ENCODE measurements around the gene DEDD.
A peak's percentile ranks its signal among the peaks of the same experiment; 100 is the strongest.

The DEDD gene

DNA sequence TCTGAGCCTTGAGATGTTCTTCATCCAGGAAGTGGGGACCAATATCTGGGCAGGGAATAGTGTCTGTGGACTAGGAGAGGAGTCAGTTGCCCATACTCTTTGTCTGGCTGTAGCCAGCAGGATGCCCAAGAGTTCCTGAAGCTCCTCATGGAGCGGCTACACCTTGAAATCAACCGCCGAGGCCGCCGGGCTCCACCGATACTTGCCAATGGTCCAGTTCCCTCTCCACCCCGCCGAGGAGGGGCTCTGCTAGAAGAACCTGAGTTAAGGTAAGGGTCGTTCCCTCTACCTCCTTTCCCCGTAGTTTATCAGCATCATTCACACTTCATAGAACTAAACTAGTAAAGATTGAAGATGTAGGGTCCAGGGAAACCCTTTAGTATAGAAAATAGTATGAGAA is 30.3 kb upstream of the DEDD start:
- no peak for DNase-seq (ENCODE audit: low read depth)

DNA sequence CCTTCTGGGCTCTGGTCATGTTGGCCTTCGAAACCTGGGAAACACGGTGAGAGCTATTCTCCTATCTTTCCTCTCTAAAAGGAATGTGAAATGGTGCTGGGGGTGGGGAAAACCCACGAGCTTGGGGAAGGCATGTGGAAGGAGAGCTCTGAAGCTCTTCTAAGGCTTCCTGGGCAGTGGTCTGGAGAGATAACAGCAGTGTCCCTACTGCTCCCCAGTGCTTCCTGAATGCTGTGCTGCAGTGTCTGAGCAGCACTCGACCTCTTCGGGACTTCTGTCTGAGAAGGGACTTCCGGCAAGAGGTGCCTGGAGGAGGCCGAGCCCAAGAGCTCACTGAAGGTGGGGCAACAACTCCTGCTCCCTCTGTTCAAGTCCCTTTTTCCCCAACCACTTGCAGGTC is 29.6 kb upstream of the DEDD start:
- no peak for DNase-seq (ENCODE audit: low read depth)

DNA sequence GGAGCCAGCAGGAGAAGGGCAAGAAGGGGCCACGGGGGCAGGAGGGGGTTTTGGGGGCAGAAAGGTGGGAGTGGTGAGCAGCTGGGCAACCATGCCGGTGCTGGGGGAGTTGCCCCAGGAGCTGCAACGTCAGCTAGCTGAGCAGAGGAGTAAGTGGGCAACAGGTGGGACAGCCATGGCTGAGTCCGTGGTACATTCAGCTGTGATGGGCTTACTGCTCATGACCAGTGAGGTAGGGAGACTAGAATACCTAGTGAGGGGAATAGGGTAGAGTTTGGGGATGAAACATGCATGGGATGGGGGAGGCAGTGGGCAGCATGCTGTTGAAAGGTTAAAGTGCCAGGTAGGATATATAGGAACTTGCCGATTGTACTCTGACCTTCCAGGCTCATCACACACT is 29.2 kb upstream of the DEDD start:
- DNase-seq (ENCODE audit: low read depth): no peak

DNA sequence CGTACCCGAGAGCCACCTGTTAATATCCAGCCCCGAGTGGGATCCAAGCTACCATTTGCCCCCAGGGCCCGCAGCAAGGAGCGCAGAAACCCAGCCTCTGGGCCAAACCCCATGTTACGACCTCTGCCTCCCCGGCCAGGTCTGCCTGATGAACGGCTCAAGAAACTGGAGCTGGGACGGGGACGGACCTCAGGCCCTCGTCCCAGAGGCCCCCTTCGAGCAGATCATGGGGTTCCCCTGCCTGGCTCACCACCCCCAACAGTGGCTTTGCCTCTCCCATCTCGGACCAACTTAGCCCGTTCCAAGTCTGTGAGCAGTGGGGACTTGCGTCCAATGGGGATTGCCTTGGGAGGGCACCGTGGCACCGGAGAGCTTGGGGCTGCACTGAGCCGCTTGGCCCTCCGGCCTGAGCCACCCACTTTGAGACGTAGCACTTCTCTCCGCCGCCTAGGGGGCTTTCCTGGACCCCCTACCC is 28.2 kb upstream of the DEDD start:
- DNase-seq (ENCODE audit: low read depth): no peak

DNA sequence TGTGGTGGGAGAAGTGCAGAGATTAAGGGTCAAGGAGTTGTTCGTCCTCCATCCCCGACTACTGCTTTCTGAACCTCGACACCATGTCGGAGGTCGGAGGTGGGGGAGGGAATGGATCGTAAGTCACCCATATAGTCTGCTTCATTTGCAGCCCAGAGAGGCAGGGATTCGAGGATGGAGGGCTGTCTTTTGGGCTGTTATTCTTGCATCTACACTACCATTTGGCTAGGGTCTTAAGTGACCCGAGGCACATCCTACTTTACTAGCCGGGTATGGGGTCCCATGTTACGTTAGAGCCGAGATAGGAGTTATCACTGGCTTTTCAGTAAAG is 27.4 kb upstream of the DEDD start:
- DNase-seq (ENCODE audit: low read depth): no peak

DNA sequence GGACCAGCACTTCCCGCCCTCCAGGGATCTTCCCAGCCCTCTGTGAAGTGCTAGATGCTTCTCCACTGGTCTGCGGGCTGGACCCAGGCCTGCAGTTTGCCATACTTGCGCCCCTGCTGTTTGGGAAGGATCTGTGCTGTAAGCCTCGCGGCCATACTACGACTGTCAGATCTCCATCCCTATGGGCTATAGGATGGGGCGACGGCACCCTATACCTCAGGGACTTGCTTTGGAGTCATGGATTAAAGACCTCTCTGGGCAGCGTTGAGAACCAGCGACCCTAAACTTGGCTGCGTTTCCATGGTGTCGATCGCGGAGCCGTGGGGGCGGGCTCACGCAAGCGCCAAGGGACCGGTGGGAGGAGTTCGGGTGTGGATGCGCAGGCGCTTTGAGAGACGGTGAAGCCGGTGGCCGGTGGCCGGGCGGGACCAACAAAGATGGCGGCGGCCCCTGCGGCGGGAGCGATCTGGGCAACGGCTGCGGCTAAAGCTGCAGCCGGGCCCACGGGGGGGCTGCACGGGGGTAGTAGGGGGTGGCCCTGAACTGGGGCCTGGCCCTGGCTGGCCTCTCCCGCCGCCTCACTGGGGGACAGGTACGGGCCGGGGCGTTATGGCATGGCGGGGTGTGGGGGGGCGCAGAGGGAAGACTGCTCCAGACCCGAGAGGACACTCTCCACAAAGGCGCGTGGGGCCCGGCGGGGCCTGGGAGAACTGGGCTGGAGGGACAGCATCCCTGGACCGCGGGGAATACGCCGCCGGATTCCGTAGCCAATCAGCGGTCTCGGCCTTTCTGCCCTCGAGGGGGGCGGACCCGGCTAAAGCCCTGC is 26.8 kb upstream of the DEDD start, which contains the start of gene USP21:
USP21 (plus strand) TSS at position 414 of the 826 bp plus-strand sequence. CDS start 1,141 bp downstream, outside the sequence.
- DNase-seq (ENCODE audit: low read depth): peak; percentile 89

DNA sequence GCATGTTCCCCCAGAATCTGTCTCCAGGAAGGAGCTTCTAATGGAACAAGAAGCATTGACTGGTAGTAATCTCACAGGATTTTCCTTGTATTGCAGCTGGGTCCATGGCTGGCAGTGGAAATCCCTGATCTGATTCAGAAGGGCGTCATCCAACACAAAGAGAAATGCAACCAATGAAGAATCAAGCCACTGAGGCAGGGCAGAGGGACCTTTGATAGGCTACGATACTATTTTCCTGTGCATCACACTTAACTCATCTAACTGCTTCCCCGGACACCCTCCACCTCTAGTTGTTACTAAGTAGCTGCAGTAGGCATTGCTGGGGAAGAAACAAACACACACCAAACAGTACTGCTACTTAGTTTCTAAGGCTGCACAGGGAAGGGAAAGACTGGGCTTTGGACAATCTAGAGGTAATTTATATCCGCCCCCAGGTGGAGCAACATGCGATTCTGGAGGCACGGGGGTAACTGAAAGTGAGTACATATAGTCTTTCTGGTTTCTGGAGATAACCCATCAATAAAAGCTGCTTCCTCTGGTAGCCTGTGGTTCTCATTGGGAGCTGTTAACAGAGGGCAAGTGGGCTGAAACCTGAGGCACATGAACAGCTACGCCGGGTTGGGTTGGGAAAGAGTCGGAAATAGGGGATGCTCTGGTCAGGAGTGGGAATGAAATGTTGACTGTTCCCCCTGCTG is 26.0 kb upstream of the DEDD start:
- no peak for DNase-seq (ENCODE audit: low read depth)

DNA sequence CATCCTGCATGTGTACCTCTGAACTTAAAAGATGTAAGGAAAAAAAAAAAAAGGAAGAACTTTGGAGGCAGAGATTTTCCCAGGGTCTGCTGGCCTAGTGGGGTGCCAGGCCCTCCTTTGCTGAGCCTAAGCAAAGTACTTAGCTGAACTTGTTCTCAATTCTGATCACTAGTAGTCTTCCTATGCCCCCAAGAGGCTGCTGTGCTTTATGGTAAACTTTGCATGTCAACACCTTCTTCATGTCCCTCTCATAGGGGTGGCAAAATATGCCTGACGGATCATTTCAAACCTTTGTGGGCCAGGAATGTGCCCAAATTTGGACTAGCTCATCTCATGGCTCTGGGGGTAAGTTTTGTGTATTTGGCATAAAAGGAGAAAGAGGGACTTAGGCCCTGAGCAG is 25.4 kb upstream of the DEDD start:
- no peak for DNase-seq (ENCODE audit: low read depth)

DNA sequence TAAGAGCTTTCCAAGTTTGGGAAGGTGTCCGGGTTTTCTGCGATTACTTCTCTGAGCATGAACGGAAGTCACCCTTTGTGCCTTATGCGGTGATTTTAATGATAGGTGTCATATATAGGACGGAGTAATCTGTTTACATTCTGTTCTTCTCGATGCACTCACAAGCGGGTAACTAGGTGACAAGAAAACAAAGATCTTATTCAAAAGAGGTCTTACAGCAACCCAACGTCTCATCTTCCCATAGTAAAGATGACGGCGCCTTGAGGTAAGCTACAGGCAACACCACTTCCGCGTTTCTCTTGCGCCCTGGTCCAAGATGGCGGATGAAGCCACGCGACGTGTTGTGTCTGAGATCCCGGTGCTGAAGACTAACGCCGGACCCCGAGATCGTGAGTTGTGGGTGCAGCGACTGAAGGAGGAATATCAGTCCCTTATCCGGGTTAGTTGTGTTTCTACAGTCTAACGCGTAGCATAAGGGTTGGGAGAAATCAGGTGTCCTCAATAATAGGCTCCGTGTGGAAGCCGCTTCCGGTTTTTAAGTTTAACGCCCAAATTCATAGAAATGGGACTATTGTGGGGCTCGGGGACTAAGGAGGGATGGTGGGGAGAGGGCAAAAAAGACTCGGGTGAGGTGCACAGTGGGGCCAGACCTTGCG is 21.3 kb upstream of the DEDD start, which contains the start of gene UFC1:
UFC1 (plus strand) TSS at position 297 of the 656 bp plus-strand sequence; CDS start at position 317, 20 bp downstream.
- peak; percentile 68 for DNase-seq (ENCODE audit: low read depth)

DNA sequence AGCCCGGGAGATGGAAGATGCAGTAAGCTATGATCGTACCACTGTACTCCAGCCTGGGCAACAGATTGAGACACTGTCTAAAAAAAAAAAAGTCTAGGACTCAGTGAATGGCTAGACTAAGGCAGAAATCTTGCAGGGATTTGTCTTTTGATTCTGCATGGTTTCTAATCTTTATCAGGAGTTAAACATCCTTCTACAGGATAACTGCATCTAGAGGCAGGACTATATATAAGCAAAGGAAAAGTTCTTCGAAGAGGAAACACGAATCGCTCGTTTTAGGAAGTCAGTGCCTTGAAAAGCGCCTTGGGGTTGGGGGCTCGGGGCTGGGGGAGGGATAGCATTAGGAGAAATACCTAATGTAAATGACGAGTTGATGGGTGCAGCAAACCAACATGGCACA is 20.7 kb upstream of the DEDD start:
- DNase-seq (ENCODE audit: low read depth): no peak

DNA sequence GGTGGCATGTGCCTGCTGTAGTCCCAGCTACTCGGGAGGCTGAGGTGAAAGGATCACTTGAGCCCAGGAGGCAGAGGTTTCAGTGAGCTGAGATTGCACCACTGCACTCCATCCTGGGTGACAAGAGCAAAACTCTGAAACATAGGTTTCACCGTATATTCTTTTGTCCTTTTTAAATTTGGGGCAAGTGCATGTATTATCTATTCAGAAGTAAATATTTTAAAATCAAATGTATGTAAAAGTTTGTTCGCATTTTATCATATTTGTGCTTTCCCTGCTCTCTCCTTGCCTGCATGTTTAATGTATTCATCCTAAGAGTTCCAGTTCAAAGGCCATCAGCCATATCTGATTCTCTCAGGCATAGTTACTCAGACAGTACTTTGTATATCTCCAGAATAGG is 13.4 kb upstream of the DEDD start:
- no peak for DNase-seq (ENCODE audit: low read depth)

DNA sequence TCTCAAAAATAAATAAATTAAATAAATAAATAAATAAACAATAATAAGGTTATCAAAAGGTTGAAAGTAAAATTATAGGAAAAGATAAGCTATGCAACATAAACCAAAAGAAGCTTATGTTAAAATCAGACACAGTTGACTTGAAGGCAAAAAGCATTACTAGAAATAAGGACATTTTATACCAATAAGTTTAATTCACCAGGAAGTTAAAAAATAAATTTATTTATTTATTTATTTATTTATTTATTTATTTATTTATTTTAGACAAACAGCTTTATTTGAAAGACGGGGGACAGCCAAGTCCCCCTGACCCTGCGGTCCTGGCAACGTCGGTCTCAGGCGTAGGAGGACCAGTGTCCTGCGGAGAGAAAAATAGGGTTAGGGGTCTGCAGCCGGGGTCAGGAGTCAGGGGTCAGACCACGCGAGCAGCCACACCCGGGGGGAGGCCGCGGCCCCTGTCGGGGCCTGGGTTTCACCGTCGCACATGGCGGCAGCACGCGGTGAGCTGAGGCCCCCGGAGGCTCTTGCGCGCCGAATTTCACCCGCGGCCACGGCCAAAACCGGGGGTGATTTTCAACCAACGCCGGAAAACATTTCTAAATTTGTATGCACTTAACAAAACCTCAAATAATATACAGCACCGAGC is 8.4 kb upstream of the DEDD start:
- DNase-seq (ENCODE audit: low read depth): no peak

DNA sequence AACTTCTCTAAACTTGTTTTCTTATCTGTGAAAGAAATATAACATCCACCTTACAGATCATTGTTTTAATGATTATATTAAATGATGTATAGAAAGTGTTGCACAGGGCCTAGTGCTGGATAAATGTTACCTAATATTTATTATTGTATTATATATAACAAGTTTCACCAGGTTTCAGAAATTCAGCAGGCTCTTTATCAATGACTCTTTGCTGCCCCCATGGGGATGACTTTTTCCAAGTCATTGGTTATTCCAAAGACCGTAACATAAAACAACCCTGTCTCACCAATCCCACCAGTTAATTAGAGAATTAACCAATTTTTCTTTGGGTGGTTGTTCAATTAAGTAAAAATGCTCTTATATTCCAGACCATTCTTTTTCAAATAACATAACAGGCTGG is 7.3 kb upstream of the DEDD start:
- DNase-seq (ENCODE audit: low read depth): no peak

DNA sequence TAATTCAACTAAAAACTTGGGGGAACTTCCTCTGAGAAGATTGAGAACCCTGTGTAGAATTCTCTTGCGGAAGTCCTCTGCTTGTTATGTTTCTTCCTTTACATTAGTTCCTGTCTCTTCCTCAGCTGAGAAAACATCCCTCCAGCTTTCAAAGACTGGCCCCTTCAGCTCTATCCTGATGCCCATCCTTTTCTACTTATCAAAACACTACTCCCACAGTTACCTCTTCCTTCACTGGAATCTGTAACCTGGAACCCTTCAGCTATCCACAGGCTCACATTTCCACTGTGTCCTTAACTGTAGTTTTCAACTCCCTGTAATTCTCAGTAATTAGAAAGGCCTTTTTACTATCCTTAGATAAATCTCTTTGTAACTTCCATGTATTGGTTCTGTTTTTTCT is 6.0 kb upstream of the DEDD start:
- no peak for DNase-seq (ENCODE audit: low read depth)

DNA sequence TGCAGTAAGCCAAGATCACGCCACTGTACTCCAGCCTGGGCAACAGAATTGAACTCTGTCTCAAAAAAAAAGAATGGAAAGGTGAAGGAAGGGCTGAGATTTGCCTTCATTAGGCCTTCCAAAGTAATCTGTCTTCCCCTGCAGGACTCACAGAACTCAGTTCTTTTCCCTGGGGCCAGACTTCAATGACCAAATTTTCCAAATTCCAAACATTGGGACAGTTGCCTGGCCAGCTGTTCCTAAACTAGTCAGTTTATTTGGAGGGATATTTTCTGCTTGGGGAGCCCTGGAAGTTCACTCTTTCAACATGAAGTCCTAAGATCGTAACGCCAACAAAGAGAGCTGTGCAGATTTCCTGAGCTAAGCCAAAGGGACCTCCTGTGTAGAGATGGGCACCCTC is 5.4 kb upstream of the DEDD start:
- DNase-seq (ENCODE audit: low read depth): no peak

DNA sequence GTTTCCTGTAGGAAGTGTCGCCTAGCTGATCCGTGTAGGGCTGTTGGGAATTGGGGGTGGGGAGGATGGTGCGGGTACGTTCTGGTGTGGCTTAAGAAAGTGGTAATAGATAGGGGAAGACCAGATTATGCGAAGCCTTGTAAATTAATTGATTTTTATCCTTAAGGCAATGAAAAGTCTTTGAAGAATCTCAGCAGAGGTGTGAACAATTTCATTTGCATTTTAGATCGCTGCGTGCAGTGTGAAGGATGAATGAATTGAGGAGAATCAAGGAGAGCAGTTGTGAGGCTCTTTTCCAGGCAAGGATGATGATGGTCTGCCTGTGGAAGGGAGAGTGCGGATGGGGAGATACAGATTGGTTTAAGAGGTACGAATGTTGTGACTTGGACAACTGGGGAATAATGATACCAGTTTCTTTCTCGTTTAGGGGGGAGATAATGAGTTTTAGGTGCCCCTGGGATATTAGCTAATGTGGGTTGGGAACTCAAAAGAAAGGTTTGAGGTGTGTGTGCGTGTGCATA is 813 bp upstream of the DEDD start:
- DNase-seq (ENCODE audit: low read depth): no peak

DNA sequence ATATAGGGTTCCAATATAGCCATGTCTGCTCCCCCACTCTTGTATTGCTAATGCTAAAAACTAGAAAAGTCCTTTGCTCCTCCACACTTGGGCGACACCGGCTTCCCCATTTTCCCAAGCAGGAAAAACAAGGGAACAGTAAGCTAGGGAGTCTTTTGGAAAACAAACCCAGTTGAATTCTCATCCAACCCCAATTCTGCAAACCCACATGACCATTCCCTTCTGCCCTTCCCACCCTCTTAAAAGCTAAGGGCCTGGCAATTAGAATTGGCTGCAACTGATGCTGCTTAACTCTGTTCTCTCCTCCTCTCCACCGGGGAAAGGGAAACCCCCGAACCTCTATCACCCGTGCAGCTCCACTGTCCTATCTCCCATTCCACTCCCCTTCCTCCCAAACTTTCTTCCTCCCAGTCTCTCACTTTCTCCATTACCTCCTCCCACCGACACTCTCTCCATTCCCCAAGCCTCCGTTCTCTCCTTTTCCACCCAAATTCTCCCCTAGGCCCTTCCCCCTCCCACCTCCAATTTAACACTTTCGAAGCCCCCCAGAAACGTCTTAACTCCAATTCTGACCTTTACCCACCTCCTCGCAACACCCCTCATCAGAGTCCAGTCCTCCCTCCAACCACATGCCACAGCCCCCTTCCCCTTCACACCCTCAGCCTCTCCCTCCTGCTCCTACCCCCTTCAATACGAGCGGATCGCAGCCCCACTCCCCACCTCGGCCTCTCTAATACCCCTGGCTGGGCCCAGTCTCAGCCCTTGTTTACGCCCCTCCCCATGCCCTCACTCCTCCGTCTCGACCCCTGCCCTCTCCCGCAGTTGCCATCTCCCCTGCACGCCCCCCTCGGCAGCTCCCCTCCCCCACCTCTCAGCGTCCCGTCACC is 701 bp downstream of the DEDD start:
- DNase-seq (ENCODE audit: low read depth): no peak

DNA sequence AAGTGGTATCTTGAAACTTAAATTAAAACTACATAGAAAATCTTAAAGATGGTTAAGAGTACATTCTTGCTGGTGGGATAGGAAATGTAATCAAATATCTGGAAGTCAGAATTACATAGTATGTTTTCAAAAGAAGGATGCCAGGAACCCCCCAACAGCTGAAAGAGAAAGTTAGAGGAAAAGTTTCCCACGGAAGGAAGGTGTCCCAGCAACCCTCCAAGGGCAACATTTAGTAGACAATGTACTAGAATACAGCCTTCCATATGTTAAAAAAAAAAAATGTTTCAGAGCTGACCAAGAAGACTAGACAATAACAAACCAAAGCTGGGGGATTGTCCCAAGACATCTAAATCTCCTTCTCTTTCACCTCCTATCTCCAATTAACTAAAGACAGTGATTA is 2.2 kb downstream of the DEDD start:
- DNase-seq (ENCODE audit: low read depth): no peak

DNA sequence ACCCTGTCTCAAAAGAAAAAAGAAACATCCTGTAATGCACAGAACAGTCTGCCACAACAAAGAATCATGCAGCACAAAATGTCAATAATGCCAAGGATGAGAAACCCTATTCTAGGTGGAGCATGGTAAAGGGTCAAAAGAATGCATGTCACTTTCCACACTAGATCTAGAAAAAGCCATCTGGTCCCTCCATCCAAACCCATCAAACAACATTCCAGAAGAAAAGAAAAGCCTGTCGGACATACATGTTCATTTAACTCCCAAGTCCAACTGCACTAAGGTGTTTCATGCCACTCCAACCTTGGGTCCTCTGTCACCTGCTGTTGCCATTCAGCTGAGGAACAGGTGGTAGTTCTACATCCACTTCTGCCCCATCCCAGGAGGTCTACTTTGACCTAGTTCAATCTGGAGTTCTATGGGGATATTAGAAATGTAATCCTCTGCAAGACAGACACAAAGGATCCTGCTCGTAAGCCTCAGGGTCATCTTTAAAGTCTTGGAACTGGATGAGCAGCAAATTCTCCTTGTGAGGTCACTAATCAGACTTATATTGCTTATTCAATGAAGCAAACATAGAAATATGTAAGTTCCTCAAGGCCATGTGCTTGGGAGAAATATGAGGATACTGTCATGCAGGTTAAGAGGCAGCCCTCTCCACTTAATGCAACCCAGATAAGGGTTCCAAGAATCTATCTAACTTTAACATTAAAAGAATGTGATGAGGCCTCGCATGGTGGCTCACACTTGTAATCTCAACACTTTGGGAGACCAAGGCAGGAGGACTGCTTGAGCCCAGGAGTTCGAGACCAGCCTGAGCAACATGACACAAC is 3.7 kb downstream of the DEDD start:
- no peak for DNase-seq (ENCODE audit: low read depth)

DNA sequence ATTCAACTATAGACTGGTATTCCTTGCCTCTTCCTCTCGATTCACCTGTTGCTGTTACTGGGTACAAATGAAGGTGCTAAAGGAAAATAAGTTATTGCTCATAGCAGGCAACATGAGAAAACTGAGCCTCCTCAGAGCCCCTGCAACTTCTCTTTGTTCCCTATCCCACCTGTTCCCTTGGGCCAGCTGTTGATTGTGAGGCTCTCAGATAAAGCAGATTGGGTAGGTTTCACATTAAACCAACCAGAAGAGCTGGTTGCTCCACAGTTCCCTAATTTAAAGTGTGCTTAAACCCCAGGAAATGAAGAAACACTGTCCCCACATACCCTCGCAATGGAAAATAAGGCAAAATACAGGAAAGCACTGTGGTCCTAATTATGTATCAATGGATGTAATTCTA is 4.8 kb downstream of the DEDD start:
- no peak for DNase-seq (ENCODE audit: low read depth)

All from activated T-cell treated with anti-CD3 and anti-CD28 coated beads for 48 hours (primary cell).